Gastroesophageal sphincter (tissue), 3 donors: Measurements from ENCODE around the gene SLC39A11.

Experiments used
- CTCF ChIP-seq, 4 experiments: fragments of 200-600 bp in 2 of 4; fragments of 450-650 bp in 2 of 4; sonication (generic) in 1 of 4; IDR thresholded peaks; one replicate each; pipeline ENCODE4 v1.5.1; 2017 to 2019; ENCODE audit warnings: antibody characterized with exemption in 4 of 4, mild to moderate bottlenecking in 2 of 4, moderate library complexity in 2 of 4
- EP300 ChIP-seq: sonication (generic); formaldehyde crosslinking; IDR thresholded peaks from one replicate; pipeline ENCODE4 v1.6.1; 2017; ENCODE audit warnings: antibody characterized with exemption, mild to moderate bottlenecking
- POLR2A ChIP-seq, 2 donors: fragments of 450-650 bp; IDR thresholded peaks; one replicate each; pipeline ENCODE4 v1.6.1; 2017; ENCODE audit warnings: antibody characterized with exemption in 2 of 2, mild to moderate bottlenecking in 2 of 2, moderate library complexity in 1 of 2
- POLR2AphosphoS5 ChIP-seq: sonication (generic); formaldehyde crosslinking; IDR thresholded peaks from one replicate; pipeline ENCODE4 v1.6.1; 2017; ENCODE audit warnings: antibody characterized with exemption

DNA sequence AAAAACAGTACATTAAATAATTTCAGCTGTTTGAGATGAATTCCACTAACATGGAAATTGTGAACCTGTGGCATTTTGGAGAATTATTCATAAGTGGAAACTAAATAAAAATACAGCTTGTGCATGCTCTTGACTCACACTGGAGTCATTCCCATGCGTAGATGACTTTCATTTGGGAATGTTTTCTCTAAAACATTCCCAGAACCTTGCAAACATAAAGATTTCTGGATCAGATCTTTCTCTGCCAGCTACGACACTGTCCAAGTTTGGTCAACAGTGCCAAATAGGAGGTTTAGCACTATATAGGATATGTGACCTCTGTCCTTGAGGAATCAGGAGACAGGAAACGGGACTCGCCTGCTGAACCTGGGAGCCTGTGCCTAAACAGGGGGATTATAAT is 400.9 kb downstream of the SLC39A11 start:
- no peak for TF ChIP-seq CTCF (IDR thresholded peaks at IDR 0.05)
- TF ChIP-seq EP300, result no peak
- TF ChIP-seq POLR2A (IDR thresholded peaks at IDR 0.05), result no peak
- TF ChIP-seq POLR2AphosphoS5, result no peak
